GM19372 (cell line): ENCODE results near the gene SLC25A21.

ENCODE experiments used
- ATAC-seq: cut with Tn5 transposase; IDR thresholded peaks from one replicate; pipeline ENCODE4 v1.9.1; 2021; ENCODE audit warnings: mild to moderate bottlenecking, low read depth, moderate library complexity; ENCODE audit not compliant: unreplicated experiment

SLC25A21 gene

DNA sequence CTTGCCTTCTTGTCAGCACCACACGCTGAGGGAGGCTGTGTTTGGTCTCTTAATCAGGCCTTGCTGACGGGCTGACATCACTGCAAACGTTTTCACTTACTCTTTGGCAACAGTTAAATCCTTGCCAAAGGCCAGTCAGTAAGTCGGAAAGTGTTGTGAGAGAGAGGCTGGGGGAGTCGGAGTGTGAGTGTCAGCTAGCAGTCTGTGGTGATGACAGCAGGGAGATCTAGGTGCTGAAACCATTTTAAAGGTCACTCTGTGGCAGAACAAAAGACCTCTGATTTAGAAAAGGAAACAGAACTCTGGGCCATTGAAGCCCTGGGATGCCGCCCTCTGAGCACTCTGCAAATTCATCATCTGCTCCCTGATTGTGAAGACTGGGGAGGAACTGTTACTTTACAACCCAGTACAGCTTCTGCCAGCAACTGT, 367.3 kb downstream of the SLC25A21 start:
- no peak for ATAC-seq

- no peak for ATAC-seq
Measured at GRCh38 chr14:36797634-36798033, 374.8 kb downstream of the SLC25A21 start.

- ATAC-seq = no peak
Measured at GRCh38 chr14:36791402-36791801, 381.0 kb downstream of the SLC25A21 start.

DNA sequence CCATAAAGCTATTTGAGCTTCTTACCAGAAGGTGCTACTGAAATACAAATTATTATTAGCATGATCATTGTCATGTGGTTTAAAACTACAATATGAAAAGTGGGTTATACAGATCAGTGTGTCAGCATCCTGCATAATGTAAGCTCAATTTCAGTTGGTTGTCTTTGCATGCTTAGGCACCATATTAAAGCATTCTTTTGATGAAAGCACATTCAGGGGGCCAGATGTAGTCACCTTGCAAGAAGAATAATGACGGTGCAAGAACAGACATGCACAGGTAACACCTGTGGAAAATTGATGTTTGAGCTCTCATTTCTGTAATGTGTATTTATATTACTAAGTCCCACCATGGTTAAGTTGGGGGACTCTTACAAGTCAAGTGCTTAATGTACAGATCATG, 386.9 kb downstream of the SLC25A21 start:
- no peak for ATAC-seq

DNA sequence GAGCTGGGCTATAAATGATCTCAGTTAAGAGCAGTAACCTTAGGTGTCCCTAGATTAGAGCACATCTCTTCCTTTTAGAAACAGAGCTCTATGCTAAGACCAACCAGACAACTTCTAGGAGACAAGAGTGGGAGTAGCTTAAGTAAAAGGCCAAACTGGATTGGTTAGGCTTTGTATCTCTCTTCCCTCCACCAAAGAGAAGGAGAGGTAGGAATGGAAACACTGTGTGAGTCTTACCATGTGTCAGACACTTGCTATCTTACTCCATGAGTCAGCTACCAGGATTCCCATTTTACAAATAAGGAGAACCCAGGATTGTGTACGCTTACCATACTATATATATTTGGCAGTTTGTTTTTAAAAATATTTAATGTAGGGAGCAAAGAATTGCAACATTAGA, 387.9 kb downstream of the SLC25A21 start:
- no peak for ATAC-seq

- no peak for ATAC-seq
Measured at GRCh38 chr14:36781897-36782296, 390.5 kb downstream of the SLC25A21 start.

DNA sequence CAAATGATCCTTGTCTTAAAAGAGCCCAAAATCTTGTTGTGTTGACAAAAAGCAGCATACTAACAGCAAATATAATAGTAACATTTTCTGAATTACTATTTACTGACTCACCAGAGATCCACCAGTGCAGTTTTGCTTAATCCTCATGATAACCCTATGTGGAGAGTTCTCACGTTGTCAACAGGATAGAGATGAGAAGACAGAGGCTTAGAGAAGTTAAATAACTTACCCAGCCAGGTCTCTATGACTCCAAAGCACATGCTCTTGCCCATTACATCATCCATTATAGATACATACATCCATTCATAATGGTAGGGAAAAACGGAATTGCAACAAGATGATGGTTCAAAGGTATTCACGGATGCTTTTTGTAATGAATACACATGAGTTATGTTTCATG, 398.8 kb downstream of the SLC25A21 start:
- ATAC-seq = no peak

GRCh38 chr14:36773136-36773540, 399.3 kb downstream of the SLC25A21 start:
- no peak for ATAC-seq

GRCh38 chr14:36771028-36771640, 401.3 kb downstream of the SLC25A21 start:
- no peak for ATAC-seq

DNA sequence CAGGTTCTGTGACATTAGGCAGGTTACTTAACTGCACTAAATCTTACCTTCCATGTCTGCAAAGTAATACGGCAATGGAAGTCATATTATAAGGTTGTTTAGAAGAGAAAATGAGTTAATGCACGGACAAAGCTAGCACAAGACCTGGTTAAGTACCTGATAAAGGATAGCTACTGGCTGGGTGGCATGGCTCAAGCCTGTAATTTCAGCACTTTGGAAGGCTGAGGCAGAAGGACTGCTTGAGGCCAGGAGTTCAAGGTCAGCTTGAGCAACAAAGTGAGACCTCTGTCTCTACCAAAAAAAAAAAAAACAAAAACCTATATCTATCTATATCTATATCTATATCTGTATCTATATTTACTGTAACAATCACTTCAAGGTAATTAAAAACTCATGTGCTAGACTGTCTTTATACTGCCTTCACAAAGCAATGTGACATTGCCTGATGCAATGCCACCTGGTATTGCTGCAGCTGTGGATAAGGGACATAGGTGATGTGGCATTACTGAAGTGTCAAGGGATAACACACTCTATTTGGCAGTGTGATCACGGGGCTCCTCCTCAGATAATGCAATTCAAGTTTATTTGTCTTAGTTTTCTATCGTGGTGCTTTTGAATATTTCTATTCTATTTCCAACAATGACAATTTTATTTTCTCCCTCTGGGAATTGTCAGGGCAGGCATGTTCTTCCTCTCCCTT, 403.6 kb downstream of the SLC25A21 start:
- ATAC-seq = no peak

DNA sequence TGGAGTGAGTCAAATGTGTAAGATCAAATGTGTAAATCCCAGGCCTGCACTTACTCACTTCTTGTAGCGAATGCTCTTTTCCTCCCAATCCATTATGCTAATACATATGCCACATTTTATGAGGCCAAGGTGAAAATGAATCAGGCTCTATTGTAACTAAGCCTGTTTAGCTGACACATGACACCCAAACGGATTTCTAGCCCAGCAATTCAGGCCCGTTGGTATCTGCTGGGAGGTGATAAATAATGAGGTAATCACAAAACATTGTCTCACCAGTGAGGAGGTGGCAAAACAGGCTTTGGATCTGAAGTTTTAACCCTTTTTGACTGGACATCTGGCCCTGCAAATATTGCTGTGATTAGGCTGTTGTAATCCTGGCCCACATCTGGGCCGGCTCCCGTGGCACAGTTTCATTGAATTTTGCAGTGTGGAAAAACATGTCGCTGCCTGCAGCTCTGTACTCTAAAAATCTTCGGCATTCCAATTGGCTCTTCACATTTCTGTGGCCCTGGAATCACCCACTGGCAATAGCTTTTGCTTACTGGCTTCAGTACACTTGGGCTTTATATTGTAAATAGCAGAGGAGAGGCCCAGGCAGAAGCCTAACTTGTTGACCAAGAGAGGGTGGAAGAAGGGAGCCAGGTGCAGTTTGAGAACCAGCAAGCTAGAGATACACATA, 404.7 kb downstream of the SLC25A21 start:
- no peak for ATAC-seq

GRCh38 chr14:36766974-36767373, 405.4 kb downstream of the SLC25A21 start:
- no peak for ATAC-seq

DNA sequence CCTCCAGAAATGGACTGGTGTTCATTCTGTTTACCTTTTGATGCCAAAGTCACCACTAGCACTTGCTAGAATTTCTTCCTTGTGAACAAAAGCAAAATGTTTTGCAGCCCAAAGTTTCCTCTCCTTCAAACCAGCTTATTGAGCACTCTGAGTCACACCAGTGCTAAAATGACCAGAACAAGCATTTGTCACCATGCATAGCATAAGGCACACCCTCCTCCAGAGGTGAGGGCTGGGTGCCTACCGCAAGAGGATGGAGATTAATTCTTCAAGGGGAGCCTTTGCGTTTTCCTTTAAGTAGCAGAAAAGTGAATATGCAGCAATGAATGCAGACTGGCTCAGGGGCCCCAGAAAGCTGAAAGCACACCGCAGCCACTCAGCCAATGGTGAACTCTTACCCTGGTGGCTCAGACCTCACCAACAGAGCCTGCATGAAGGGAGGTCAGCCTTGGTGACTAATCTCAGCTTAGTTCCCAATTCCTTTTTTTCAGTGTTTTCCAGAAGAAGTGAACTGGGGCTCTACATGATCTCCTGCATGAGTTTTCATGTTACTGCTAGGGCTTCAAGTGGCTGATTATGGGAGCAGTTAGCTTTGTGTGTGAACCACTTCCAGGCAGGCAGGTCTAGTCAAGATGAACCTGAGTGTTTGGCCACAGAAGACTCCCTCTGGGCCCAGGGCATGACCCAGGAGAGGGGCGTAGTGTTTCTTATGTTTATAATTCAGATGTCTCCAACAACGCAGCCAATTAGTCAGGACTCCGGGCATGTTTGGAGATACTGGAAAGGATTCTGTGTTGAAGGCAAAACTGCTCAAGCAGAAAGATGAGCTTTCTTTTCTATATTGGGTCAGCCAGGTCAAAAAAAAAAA, 414.4 kb downstream of the SLC25A21 start:
- no peak for ATAC-seq

DNA sequence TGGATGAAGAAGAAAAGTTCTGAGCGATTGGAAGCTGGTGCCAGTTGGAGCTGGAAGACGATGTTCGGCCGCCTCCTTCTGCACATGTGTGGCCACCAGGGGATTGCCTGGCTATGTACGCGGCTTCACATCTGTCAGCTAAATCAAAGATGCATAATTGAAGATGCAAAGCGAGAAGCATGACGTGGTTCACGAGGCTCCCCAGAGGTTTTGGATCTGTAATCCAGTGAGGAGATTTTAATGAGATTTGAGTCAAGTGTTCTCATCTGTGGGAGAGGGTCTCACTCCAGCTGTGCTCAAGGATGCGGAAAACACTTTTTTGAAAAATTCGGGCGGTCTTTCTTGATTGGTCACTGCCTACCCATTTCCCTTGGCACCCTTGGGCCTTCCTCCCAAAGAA, 416.2 kb downstream of the SLC25A21 start:
- no peak for ATAC-seq

DNA sequence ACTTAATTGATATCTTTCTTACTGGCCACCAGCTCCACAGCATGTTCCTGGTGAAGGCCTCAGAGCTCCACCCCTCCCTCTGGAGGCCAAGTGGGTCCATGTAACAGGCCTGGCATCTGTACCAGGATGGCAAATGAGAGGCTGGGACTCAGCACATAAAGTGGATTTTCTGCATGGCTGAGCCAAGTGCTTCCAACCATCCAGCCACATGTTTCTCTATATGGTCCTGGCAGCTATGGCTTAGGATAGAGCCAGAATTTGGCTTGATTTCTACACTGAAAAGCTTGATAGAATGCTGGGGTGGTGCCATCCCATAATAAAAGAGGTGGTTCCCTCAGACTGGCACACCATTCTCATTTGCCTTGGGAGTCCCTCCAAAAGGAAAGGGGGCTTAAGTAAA, 416.6 kb downstream of the SLC25A21 start:
- no peak for ATAC-seq

DNA sequence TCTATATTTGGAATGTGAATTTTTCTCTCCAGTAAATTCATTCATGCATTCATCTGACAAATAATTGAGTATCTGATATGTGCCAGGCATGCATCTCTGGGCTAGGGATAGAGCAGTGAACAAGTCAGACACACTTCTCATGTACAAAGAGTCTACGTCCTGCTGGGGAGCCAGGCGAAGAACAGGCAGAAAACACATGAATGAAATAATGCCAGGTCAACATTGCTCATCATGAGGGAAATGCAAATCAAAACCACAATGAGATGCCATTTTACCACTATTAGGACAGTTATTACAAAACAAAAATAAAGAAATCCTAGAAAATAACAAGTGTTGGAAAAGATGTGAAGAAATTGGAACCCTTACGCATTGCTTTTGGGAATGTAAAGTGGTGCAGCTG, 420.5 kb downstream of the SLC25A21 start:
- ATAC-seq = no peak

DNA sequence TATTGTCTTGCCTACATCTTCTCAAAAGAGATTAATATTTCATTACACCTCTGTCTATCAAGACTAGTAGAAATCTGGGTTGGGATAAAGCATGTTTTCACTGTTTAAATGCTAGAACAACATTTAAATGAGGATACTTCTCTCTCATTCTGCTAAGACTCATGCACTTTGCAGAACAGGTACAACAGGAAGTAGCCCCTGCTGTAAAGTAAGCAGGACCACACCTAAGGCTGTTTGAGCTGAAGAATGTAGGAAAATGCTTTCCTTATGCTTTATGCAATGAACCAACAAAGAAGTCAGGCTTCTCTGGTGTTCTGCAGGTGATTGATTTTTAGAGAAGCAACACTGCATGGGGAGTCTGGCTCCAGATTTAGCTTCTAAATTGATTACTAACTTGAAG, 421.3 kb downstream of the SLC25A21 start:
- ATAC-seq = no peak

DNA sequence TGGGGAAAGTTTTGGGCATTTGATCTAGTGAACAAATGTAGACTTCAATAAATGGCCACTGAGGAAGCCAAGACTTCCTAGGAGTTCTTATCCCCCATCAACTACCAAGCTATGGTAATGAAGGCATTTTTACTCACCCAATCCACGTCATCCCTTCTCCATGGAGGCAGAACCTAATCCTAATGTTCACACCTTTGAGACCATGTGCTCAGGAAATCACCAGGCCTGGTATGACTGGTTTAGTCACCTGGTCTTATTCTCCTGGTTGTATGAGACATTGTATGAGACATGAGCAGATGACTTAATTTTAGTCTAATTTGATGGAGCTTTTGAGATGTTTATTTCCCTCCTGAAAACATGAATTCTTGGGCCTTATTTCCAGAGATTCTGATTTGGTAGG, 422.2 kb downstream of the SLC25A21 start:
- no peak for ATAC-seq

- ATAC-seq = no peak
Measured at GRCh38 chr14:36748610-36749213, 423.7 kb downstream of the SLC25A21 start.

GRCh38 chr14:36747411-36748184, 424.8 kb downstream of the SLC25A21 start:
- no peak for ATAC-seq
